Effector memory CD8-positive, alpha-beta T cell (primary cell): ENCODE measurements around the gene ULBP3.
"Not testable (repeated sequence)": the region's sequence is repeated elsewhere in the genome, so short reads cannot be mapped to it uniquely, and the experiment has no call there.

Experiments used
- ATAC-seq: fragments of 150-1000 bp; cut with Tn5 transposase; replicated peaks from 2 replicates; pipeline ENCODE4 v1.10.0; 2021; ENCODE audit warnings: mild to moderate bottlenecking, moderate library complexity
- DNase-seq, 3 experiments: peaks; one replicate each; pipeline ENCODE4 v3.0.0; 2021
- H3K27ac Mint-ChIP-seq, 2 donors: one replicate each; pipeline ENCODE4 v1.8.0; 2022; ENCODE audit warnings: mild to moderate bottlenecking in 2 of 2, mixed read lengths in 2 of 2, moderate library complexity in 2 of 2
- H3K27me3 Mint-ChIP-seq, 2 donors: one replicate each; pipeline ENCODE4 v1.8.0; 2022; ENCODE audit warnings: mixed read lengths in 2 of 2
- H3K36me3 Mint-ChIP-seq: one replicate; pipeline ENCODE4 v1.8.0; 2022; ENCODE audit warnings: mild to moderate bottlenecking, moderate library complexity, mixed read lengths; ENCODE audit not compliant: insufficient read depth
- H3K4me1 Mint-ChIP-seq, 2 donors: one replicate each; pipeline ENCODE4 v1.8.0; 2022; ENCODE audit warnings: low read depth in 2 of 2, mixed read lengths in 2 of 2
- H3K4me3 Mint-ChIP-seq, 2 donors: one replicate each; pipeline ENCODE4 v1.8.0; 2022; ENCODE audit warnings: mild to moderate bottlenecking in 2 of 2, mixed read lengths in 2 of 2, moderate library complexity in 2 of 2
- H3K9me3 Mint-ChIP-seq, 2 donors: one replicate each; pipeline ENCODE4 v1.8.0; 2022; ENCODE audit warnings: mixed read lengths in 2 of 2

Gene ULBP3

DNA sequence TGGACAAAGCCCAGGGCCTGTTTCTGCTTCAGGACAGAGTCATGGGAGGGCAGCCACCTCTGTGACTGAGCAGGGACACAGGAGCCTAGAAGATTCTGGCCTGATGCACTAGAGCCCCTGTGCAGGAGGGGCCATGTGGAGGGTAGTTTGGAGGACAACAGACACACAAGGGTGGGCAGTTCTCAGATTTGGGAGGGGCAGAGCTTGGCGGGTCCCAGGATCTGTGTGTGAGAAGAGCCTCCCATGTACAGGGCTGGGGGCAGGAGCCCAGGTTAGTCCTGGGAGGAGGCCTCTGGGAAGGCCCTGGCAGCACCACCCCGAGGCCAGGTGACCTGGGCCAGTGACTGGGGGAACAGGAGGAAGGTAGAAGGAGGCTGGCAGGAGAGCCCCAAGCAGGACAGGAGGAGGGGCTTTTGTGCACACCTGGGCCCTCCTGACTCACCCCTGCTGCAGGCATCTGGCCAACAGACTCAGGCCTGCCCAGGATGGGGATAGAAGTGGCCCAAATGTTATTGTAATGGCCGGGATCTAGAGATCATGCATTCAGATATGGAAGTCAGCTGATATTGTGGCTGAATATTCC is 1.4 kb upstream of the ULBP3 start:
- Mint-ChIP-seq H3K36me3 (peaks cover 14% of the 10 kb centered on the region), H3K4me3 (no peak overlapping the region), H3K4me1 (peaks cover 29 to 32% of the 10 kb centered on the region in 2 donors), H3K27me3 (peaks cover 0 to 12% of the 10 kb centered on the region in 2 donors), H3K27ac (no peak overlapping the region), H3K9me3 (no peaks in the 10 kb centered on the region)
- ATAC-seq (no peak), DNase-seq (no peak)

DNA sequence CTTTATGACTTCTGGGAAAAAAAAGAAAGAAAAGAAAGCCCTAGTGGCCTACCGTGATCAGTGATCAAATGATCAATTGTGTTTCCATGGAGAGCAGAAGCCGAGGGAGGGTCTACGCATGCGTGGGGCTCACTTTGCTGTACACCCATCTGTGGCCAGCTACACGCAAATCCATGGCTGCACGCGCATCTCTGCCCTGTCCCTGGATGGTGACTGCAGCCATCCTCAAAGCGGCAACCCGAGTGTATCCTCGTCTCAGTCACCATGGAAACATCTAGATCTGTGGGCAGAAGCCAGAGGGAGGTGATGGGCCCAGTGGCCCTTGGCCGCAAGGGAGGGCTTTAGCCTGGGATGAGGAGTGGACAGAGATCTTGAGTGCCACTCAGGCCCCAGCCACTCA is 785 bp upstream of the ULBP3 start:
- H3K4me3 Mint-ChIP-seq = peak overlapping the region; percentile 80 to 91
- H3K36me3 Mint-ChIP-seq = peaks cover 14% of the 10 kb centered on the region
- H3K9me3 Mint-ChIP-seq = no peaks in the 10 kb centered on the region
- ATAC-seq = no peak
- no peak for DNase-seq
- peak overlapping the region in 1 of 2 donors; percentile 77 for H3K27ac Mint-ChIP-seq
- H3K4me1 Mint-ChIP-seq = peaks cover 29 to 32% of the 10 kb centered on the region in 2 donors
- H3K27me3 Mint-ChIP-seq = peaks cover 0 to 12% of the 10 kb centered on the region in 2 donors

DNA sequence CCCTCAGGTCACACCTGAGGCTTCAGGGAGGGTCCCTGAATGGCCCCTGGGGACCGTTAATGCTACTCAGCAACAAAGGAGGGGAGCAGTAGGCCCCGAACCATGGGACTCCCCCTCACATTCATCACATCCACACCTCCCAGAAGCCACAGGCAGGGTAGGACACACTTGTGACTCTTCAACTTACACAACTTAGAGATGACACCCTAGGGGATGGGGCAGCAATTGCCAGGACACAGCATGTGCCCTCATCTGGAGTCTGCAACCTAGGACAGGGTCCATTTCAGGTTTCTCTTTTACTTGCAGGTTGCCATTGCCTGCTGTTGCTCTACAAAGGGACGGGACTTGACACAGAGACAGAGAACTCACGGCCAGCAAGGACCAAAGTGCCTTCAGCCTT is 770 bp downstream of the ULBP3 start:
- H3K4me1 Mint-ChIP-seq = peaks cover 29 to 32% of the 10 kb centered on the region in 2 donors
- H3K9me3 Mint-ChIP-seq = no peaks in the 10 kb centered on the region
- H3K4me3 Mint-ChIP-seq = peak overlapping the region; percentile 80 to 91
- H3K27me3 Mint-ChIP-seq = no peaks in the 10 kb centered on the region
- ATAC-seq = peak; percentile 9
- H3K27ac Mint-ChIP-seq = peak overlapping the region; percentile 20 to 77
- peaks cover 14% of the 10 kb centered on the region for H3K36me3 Mint-ChIP-seq
- DNase-seq = no peak

DNA sequence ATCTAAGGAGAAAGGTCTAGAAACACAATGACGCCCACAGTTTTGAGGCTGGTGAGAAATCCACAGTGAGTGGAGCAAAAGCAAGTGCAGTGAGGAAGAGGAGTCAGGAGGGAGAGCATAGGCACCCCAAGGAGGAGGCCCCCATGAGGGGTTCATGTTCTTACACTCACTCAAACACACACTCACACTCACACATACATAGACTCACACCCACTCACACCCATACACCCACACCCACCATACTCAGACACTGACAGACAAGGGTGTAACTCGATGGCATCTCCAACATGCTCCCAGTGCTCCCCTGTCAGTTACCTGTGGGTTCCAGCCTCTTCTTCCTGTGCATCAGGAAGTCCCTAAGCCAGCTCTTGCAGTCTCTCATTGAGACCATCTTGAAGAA is 3.8 kb downstream of the ULBP3 start:
- ATAC-seq (no peak), DNase-seq (no peak)
- Mint-ChIP-seq H3K27ac (no peak overlapping the region), H3K36me3 (peaks cover 4% of the 10 kb centered on the region), H3K27me3 (no peaks in the 10 kb centered on the region), H3K4me3 (no peak overlapping the region), H3K4me1 (peaks cover 15 to 18% of the 10 kb centered on the region in 2 donors), H3K9me3 (no peaks in the 10 kb centered on the region)

DNA sequence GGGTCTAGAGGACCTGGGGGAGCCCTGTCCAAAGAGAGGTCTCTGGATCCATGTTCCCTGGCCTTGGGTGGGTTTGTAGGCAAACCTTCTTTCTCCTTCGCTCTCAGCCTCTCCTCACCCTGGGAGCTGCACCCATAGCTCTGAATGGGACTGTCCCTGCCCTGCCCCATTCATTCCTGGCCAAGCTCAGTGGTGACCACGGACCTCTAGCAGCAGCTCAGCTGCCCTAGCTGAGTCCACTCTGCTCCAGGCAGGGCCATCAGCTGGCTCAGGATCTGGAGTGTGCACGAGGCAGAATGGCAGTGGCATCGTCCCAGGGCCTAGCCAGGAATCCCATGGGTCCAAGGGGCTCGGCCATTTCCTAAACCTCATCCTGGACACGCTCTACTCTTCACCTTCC is 5.3 kb downstream of the ULBP3 start:
- H3K4me1 Mint-ChIP-seq = peaks cover 18% of the 10 kb centered on the region in 2 donors
- DNase-seq (no peak), ATAC-seq (no peak)
- peaks cover 4% of the 10 kb centered on the region for H3K36me3 Mint-ChIP-seq
- H3K27me3 Mint-ChIP-seq = peaks cover 1 to 13% of the 10 kb centered on the region in 2 donors
- H3K4me3 Mint-ChIP-seq = no peak overlapping the region
- H3K9me3 Mint-ChIP-seq = no peaks in the 10 kb centered on the region
- peak overlapping the region in 1 of 2 donors; percentile 7 for H3K27ac Mint-ChIP-seq

DNA sequence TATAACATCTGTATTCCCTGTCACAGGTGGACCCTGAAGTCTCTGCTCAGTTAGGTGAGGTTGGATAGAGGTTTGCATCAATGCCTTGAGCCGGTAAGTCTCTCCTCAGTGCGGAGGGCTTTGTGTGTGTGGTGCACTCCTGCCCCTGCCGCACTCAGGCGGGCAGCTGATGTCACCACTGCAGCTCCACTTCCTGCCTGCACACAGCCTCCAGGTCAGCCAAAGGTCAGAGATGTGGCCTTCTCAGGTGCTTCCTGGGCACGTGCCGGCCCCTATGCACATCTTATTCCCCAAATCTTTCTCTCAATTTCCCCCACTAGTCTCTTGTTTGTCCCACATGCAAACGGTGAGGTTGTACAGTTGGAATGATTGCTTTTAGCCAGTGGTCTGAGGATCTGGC is 8.9 kb downstream of the ULBP3 start:
- H3K27ac Mint-ChIP-seq, H3K4me3 Mint-ChIP-seq, H3K9me3 Mint-ChIP-seq, H3K36me3 Mint-ChIP-seq, DNase-seq: not testable (repeated sequence)
- H3K4me1 Mint-ChIP-seq = peaks cover 11% of the 10 kb centered on the region in 2 donors
- ATAC-seq = peak; percentile 96
- H3K27me3 Mint-ChIP-seq = peaks cover 25 to 39% of the 10 kb centered on the region in 2 donors

DNA sequence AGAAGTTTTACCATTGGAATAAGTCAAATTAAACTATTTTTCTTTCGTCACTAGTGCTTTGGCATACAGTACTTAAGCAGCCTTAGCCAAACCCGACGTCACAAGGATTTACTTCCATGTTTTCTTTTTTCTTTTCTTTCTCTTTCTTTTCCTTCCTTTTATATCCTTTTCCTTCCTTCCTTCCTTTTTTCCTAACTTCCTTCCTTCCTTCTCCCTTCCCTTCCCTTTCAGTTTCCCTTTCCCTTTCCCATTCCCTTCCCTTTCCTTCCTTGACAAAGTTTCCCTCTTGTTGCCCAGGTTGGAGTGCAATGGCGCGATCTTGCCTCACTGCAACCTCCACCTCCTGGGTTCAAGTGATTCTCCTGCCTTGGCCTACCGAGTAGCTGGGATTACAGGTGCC is 9.9 kb downstream of the ULBP3 start:
- Mint-ChIP-seq H3K27ac (no peak overlapping the region), H3K27me3 (peaks cover 35 to 49% of the 10 kb centered on the region in 2 donors), H3K4me3 (no peak overlapping the region), H3K9me3 (no peaks in the 10 kb centered on the region), H3K4me1 (peaks cover 11% of the 10 kb centered on the region in 2 donors), H3K36me3 (no peaks in the 10 kb centered on the region)
- ATAC-seq (no peak), DNase-seq (no peak)

DNA sequence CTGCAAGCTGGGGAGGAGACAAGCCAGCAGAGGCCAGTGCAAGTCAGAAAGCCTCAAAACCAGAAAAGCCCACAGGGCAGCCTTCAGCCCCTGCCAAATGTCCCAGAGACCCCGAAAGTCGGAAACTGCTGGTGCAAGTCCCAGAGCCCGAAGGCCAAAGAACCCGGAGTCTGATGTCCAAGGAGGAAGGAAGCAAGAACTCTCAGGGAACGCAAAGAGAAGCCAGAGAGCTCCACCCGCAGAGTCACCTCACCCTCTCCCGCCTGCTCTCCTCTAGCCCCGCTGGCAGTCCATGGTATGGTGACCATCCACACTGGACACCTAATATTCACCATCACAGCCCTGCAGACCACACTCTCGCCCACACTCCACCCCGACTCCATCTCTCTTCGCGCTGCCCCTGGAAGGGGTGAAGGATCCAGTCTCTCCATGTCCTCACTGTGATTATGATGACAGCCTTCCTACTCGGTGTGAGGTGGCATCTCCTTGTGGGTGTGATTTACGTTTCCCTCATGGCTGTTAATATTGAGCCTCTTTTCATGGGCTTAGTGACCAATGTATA is 10.6 kb downstream of the ULBP3 start:
- no peak overlapping the region for H3K27ac Mint-ChIP-seq
- ATAC-seq = no peak
- H3K27me3 Mint-ChIP-seq = peaks cover 40 to 56% of the 10 kb centered on the region in 2 donors
- no peaks in the 10 kb centered on the region for H3K36me3 Mint-ChIP-seq
- no peaks in the 10 kb centered on the region for H3K9me3 Mint-ChIP-seq
- H3K4me3 Mint-ChIP-seq = no peak overlapping the region
- DNase-seq = no peak
- peaks cover 11% of the 10 kb centered on the region in 2 donors for H3K4me1 Mint-ChIP-seq

DNA sequence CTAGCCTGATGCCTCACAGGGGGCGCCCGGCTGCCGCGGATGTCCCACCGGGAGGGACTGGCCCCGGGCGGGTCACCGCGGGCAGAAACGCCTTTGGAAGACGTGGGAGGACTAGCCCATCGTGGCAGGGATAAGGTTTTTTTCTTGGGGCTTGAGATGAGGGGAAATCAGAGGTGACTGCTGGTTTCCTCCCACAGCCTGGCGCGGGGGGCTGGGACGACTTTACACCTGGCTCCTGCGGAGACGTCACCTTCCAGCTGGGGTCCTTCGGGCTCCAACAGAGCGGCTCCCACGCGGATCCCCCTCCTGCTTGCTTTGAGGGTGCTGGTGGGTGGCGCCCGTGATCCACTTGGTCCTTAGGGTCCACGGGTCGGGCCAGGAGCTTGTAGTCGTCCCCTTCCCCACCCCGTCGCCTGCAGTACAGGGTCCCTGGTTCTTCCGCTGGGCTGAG is 11.4 kb downstream of the ULBP3 start:
- peaks cover 11% of the 10 kb centered on the region in 2 donors for H3K4me1 Mint-ChIP-seq
- DNase-seq = no peak
- no peak for ATAC-seq
- peaks cover 48 to 64% of the 10 kb centered on the region in 2 donors for H3K27me3 Mint-ChIP-seq
- H3K36me3 Mint-ChIP-seq = no peaks in the 10 kb centered on the region
- H3K27ac Mint-ChIP-seq = no peak overlapping the region
- no peaks in the 10 kb centered on the region for H3K9me3 Mint-ChIP-seq
- H3K4me3 Mint-ChIP-seq = no peak overlapping the region

DNA sequence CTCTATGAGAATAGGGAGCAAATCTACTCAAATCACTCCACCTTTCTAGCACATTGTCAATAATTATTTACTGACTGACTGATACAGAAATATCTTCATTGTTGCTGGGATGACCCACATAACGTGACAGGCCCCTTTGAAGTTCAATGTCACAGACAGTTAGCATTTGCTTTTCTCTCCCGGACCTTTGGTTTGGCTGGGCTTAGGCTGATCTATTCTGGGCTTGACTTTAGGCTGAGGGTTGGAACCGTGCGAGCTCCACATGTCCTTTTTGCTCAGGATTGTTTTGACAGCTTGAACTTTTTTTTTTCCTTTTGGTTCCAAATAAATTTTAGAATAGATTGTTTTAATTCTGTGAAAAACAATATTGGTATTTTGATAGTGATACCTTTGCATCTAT is 12.0 kb downstream of the ULBP3 start:
- Mint-ChIP-seq H3K36me3 (no peaks in the 10 kb centered on the region), H3K4me1 (peaks cover 11% of the 10 kb centered on the region in 2 donors), H3K27me3 (peaks cover 54 to 70% of the 10 kb centered on the region in 2 donors), H3K27ac (no peak overlapping the region), H3K4me3 (no peak overlapping the region), H3K9me3 (no peaks in the 10 kb centered on the region)
- DNase-seq = no peak
- no peak for ATAC-seq

DNA sequence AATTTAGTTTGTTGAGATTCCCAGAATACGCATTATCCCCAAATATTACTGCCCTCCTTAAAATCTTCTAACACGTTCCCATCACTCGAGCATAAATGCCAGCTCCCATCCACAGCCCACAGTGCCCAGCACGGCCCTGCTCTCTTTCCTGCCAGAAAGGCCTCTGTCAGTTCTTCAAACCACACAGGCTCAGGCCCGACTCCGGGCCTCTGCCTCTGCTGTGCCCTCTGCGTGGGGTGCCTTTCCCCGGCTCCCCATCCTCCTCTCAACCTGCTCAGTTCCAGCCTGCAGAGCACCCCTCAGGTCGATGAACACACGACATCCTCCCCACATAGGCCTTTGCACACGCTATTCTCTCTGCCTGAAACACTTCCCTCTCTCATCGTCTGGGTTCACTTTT is 12.8 kb downstream of the ULBP3 start:
- Mint-ChIP-seq H3K27ac (no peak overlapping the region), H3K4me1 (peaks cover 11% of the 10 kb centered on the region in 2 donors), H3K27me3 (peaks cover 60 to 75% of the 10 kb centered on the region in 2 donors), H3K4me3 (no peak overlapping the region), H3K9me3 (no peaks in the 10 kb centered on the region), H3K36me3 (no peaks in the 10 kb centered on the region)
- ATAC-seq (no peak), DNase-seq (no peak)

DNA sequence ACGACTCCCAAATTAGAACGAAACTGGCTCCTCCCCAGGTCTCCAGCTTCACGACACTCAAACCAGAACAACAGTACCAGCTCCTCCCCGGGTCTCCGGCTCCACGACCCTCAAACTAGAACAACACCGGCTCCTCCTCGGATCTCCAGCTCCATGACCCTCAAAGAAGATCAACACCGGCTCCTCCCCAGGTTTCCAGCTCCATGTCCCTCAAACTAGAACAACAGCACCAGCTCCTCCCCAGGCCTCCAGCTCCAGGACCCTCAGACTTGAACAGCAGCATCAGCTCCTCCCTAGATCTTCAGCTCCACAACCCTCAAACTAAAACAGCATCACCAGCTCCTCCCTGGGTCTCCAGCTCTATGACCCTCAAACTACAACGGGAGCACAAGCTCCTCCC is 13.8 kb downstream of the ULBP3 start:
- Mint-ChIP-seq H3K36me3 (no peaks in the 10 kb centered on the region), H3K4me1 (peaks cover 7 to 8% of the 10 kb centered on the region in 2 donors), H3K9me3 (no peaks in the 10 kb centered on the region), H3K27ac (no peak overlapping the region), H3K4me3 (no peak overlapping the region), H3K27me3 (peaks cover 70 to 85% of the 10 kb centered on the region in 2 donors)
- DNase-seq (no peak), ATAC-seq (no peak)

DNA sequence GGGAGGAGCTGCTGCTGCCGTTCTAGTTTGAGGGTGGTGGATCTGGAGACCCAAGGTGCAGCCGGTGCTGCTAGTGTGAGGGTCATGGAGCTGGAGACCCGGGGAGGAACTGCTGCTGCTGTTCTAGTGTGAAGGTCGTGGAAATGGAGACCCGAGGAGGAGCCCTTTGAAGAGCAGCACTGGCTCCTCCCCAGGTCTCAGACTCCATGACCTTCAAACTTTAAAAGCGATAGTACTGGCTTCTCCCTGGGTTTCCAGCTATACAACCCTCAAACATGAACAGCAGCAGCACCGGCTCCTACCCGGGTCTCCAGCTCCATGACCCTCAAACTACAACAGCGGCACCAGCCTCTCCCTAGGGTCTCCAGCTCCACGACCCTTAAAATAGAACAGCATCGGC is 15.5 kb downstream of the ULBP3 start:
- no peak for ATAC-seq
- Mint-ChIP-seq H3K27ac (no peak overlapping the region), H3K36me3 (no peaks in the 10 kb centered on the region), H3K4me3 (no peak overlapping the region), H3K9me3 (no peaks in the 10 kb centered on the region), H3K27me3 (peaks cover 72 to 75% of the 10 kb centered on the region in 2 donors), H3K4me1 (no peaks in the 10 kb centered on the region)
- DNase-seq = no peak

DNA sequence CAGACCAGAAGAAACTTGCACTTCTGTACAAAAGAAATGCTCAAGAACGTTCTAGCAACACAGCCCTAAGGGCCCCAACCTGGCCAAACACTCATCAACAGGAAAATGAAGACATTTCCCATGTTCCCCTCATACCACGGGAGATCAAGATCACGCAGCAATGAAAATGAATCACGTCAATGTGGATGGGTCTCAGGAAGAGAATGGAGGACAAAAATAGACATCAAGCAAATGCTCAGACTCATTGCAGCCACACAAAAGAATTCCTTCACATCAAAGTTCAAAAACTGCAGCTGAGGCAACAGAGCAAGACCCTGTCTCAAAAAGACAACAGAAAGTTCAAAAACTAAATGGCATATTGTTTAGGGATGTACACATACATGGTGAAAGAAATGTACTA is 18.1 kb downstream of the ULBP3 start:
- no peaks in the 10 kb centered on the region for H3K4me1 Mint-ChIP-seq

More for the DNA sequence above, 18.1 kb downstream of the ULBP3 start:
- Mint-ChIP-seq H3K27ac (no peak overlapping the region), H3K9me3 (no peaks in the 10 kb centered on the region), H3K27me3 (peaks cover 67 to 71% of the 10 kb centered on the region in 2 donors), H3K4me3 (no peak overlapping the region), H3K36me3 (no peaks in the 10 kb centered on the region)
- ATAC-seq (no peak), DNase-seq (no peak)
